ENCODE results near the gene CSTB.

GRCh38 chr21:43799301-43799840 is 23.3 kb upstream of the CSTB start:
- no peak for TF ChIP-seq EZH2 (IDR thresholded peaks at IDR 0.05)
- no peak for TF ChIP-seq POLR2AphosphoS5 (IDR thresholded peaks at IDR 0.05; ENCODE audit: borderline replicate concordance, low read depth, low read length)
- no peak for TF ChIP-seq FOXP2 (optimal IDR thresholded peaks at IDR 0.05; ENCODE audit: control extremely low read depth, extremely low read length, insufficient read depth)
